ENCODE measurements around the gene SUCLA2.
A peak's percentile ranks its signal among the peaks of the same experiment; 100 is the strongest.
"Not testable (repeated sequence)": the region's sequence is repeated elsewhere in the genome, so short reads cannot be mapped to it uniquely, and the experiment has no call there.

SUCLA2 gene

GRCh38 chr13:48010698-48011097 lies 9.6 kb upstream of the SUCLA2 start:
- Histone ChIP-seq H3K9me3 (ENCODE audit: severe bottlenecking) (no peaks in the 10 kb centered on the region), H3K27ac (ENCODE audit: poor library complexity, severe bottlenecking) (no peak overlapping the region), H3K36me3 (ENCODE audit: low read depth) (no peaks in the 10 kb centered on the region), H3K4me1 (ENCODE audit: insufficient read depth, poor library complexity, severe bottlenecking) (peaks cover 32% of the 10 kb centered on the region), H3K27me3 (ENCODE audit: insufficient read depth, poor library complexity, severe bottlenecking) (no peaks in the 10 kb centered on the region), H3K4me3 (ENCODE audit: severe bottlenecking) (no peak overlapping the region)
- ATAC-seq (ENCODE audit: low read depth) (no peak), DNase-seq (ENCODE audit: low spot score) (no peak)
- TF ChIP-seq CTCF (IDR thresholded peaks at IDR 0.05; ENCODE audit: poor library complexity, severe bottlenecking) = no peak

GRCh38 chr13:48009284-48009683 lies 8.2 kb upstream of the SUCLA2 start:
- ATAC-seq (ENCODE audit: low read depth) (peak; percentile 97), DNase-seq (ENCODE audit: low spot score) (no peak)
- peak overlapping the region; percentile 87 for H3K27ac ChIP-seq (ENCODE audit: poor library complexity, severe bottlenecking)
- no peaks in the 10 kb centered on the region for H3K36me3 ChIP-seq (ENCODE audit: low read depth)
- peaks cover 46% of the 10 kb centered on the region for H3K4me1 ChIP-seq (ENCODE audit: insufficient read depth, poor library complexity, severe bottlenecking)
- no peaks in the 10 kb centered on the region for H3K27me3 ChIP-seq (ENCODE audit: insufficient read depth, poor library complexity, severe bottlenecking)
- H3K4me3 ChIP-seq (ENCODE audit: severe bottlenecking) = no peak overlapping the region
- no peaks in the 10 kb centered on the region for H3K9me3 ChIP-seq (ENCODE audit: severe bottlenecking)
- no peak for TF ChIP-seq CTCF (IDR thresholded peaks at IDR 0.05; ENCODE audit: poor library complexity, severe bottlenecking)

GRCh38 chr13:48006396-48006795 lies 5.3 kb upstream of the SUCLA2 start:
- DNase-seq (ENCODE audit: low spot score) (no peak), ATAC-seq (ENCODE audit: low read depth) (peak; percentile 51)
- 0 out of 2 replicates have a peak, but pooled peaks cover 4% of the 10 kb centered on the region for H3K36me3 ChIP-seq (ENCODE audit: low read depth)
- H3K27me3 ChIP-seq (ENCODE audit: insufficient read depth, poor library complexity, severe bottlenecking) = no peaks in the 10 kb centered on the region
- H3K9me3 ChIP-seq (ENCODE audit: severe bottlenecking) = no peaks in the 10 kb centered on the region
- no peak for TF ChIP-seq CTCF (IDR thresholded peaks at IDR 0.05; ENCODE audit: poor library complexity, severe bottlenecking)
- no peak overlapping the region for H3K4me3 ChIP-seq (ENCODE audit: severe bottlenecking)
- peaks cover 60% of the 10 kb centered on the region for H3K4me1 ChIP-seq (ENCODE audit: insufficient read depth, poor library complexity, severe bottlenecking)
- peak overlapping the region; percentile 87 for H3K27ac ChIP-seq (ENCODE audit: poor library complexity, severe bottlenecking)

GRCh38 chr13:48004201-48004600 lies 3.1 kb upstream of the SUCLA2 start:
- peaks cover 4% of the 10 kb centered on the region; the same call in 1 of the 2 replicates for H3K36me3 ChIP-seq (ENCODE audit: low read depth)
- ATAC-seq (ENCODE audit: low read depth) = no peak
- no peak for DNase-seq (ENCODE audit: low spot score)
- peaks cover 53% of the 10 kb centered on the region for H3K4me1 ChIP-seq (ENCODE audit: insufficient read depth, poor library complexity, severe bottlenecking)
- H3K27me3 ChIP-seq (ENCODE audit: insufficient read depth, poor library complexity, severe bottlenecking) = no peaks in the 10 kb centered on the region
- no peak overlapping the region for H3K4me3 ChIP-seq (ENCODE audit: severe bottlenecking)
- peak overlapping the region; percentile 87 for H3K27ac ChIP-seq (ENCODE audit: poor library complexity, severe bottlenecking)
- no peak for TF ChIP-seq CTCF (IDR thresholded peaks at IDR 0.05; ENCODE audit: poor library complexity, severe bottlenecking)
- H3K9me3 ChIP-seq (ENCODE audit: severe bottlenecking) = no peaks in the 10 kb centered on the region

- H3K9me3 ChIP-seq (ENCODE audit: severe bottlenecking); H3K4me3 ChIP-seq (ENCODE audit: severe bottlenecking); H3K27me3 ChIP-seq (ENCODE audit: insufficient read depth, poor library complexity, severe bottlenecking); DNase-seq (ENCODE audit: low spot score): not testable (repeated sequence)
- peak overlapping the region; percentile 87 for H3K27ac ChIP-seq (ENCODE audit: poor library complexity, severe bottlenecking)
- peak; percentile 3; the same call in 1 of the 3 replicates for ATAC-seq (ENCODE audit: low read depth)
- peaks cover 22% of the 10 kb centered on the region for H3K36me3 ChIP-seq (ENCODE audit: low read depth)
- peaks cover 42% of the 10 kb centered on the region for H3K4me1 ChIP-seq (ENCODE audit: insufficient read depth, poor library complexity, severe bottlenecking)
Observed at GRCh38 chr13:48001999-48002398, 926 bp upstream of the SUCLA2 start.

Measured in RWPE2 (cell line).